Testis (tissue), 2 donors: ENCODE measurements around the gene GLI1.
"Not testable (repeated sequence)": the region's sequence is repeated elsewhere in the genome, so short reads cannot be mapped to it uniquely, and the experiment has no call there.

Experiments used
- CTCF ChIP-seq, 3 experiments: fragments of 450-650 bp in 2 of 3; fragments of 200-600 bp in 1 of 3; sonication (generic) in 1 of 3; IDR thresholded peaks; one replicate each; pipeline ENCODE4 v1.5.1; 2016 to 2019; ENCODE audit warnings: antibody characterized with exemption in 3 of 3, mild to moderate bottlenecking in 2 of 3, moderate library complexity in 1 of 3
- POLR2A ChIP-seq: fragments of 450-650 bp; IDR thresholded peaks from one replicate; pipeline ENCODE4 v1.6.1; 2017; ENCODE audit warnings: antibody characterized with exemption, mild to moderate bottlenecking, moderate library complexity

GRCh38 chr12:57506541-57506940 is 47.0 kb downstream of the GLI1 start:
- TF ChIP-seq CTCF (IDR thresholded peaks at IDR 0.05); POLR2A: not testable (repeated sequence)
